ENCODE results near the gene PCYT1B.
"Not testable (repeated sequence)": the region's sequence is repeated elsewhere in the genome, so short reads cannot be mapped to it uniquely, and the experiment has no call there.

PCYT1B gene

GRCh38 chrX:24657671-24658386 is 10.7 kb upstream of the PCYT1B start:
- H3K36me3 ChIP-seq (ENCODE audit: insufficient read depth), result no peaks in the 10 kb centered on the region
- no peak overlapping the region for H3K4me2 ChIP-seq
- no peaks in the 10 kb centered on the region for H4K20me1 ChIP-seq (ENCODE audit: insufficient read depth)
- H3K4me3 ChIP-seq (IDR thresholded peaks at IDR 0.05; ENCODE audit: insufficient read depth, low read depth, low read length), result no peak overlapping the region
- H3K27ac ChIP-seq, result no peak overlapping the region
- TF ChIP-seq CTCF (conservative IDR thresholded peaks at IDR 0.05; ENCODE audit: low read depth, low read length), result no peak
- no peaks in the 10 kb centered on the region for H3K4me1 ChIP-seq (ENCODE audit: low read depth, poor library complexity, severe bottlenecking)
- H3K79me2 ChIP-seq (ENCODE audit: insufficient read depth, low read depth), result no peaks in the 10 kb centered on the region
- H2AFZ ChIP-seq (ENCODE audit: low read depth), result no peak overlapping the region
- no peaks in the 10 kb centered on the region for H3K27me3 ChIP-seq (ENCODE audit: insufficient read depth, low read depth)
- no peak overlapping the region for H3K9ac ChIP-seq

- not testable (repeated sequence) for H3K27me3 ChIP-seq (ENCODE audit: insufficient read depth, low read depth); H3K27ac ChIP-seq; H3K4me3 ChIP-seq (IDR thresholded peaks at IDR 0.05; ENCODE audit: insufficient read depth, low read depth, low read length); H3K4me1 ChIP-seq (ENCODE audit: low read depth, poor library complexity, severe bottlenecking); H3K79me2 ChIP-seq (ENCODE audit: insufficient read depth, low read depth); H2AFZ ChIP-seq (ENCODE audit: low read depth); H3K4me2 ChIP-seq; H3K9ac ChIP-seq; H4K20me1 ChIP-seq (ENCODE audit: insufficient read depth); H3K36me3 ChIP-seq (ENCODE audit: insufficient read depth)
Observed at GRCh38 chrX:24655679-24656078, 8.5 kb upstream of the PCYT1B start.

- Histone ChIP-seq H3K36me3 (ENCODE audit: insufficient read depth) (no peaks in the 10 kb centered on the region), H3K79me2 (ENCODE audit: insufficient read depth, low read depth) (no peaks in the 10 kb centered on the region), H3K27ac (no peak overlapping the region), H3K4me2 (no peak overlapping the region), H3K9ac (no peak overlapping the region), H3K4me3 (IDR thresholded peaks at IDR 0.05; ENCODE audit: insufficient read depth, low read depth, low read length) (no peak overlapping the region), H3K4me1 (ENCODE audit: low read depth, poor library complexity, severe bottlenecking) (no peaks in the 10 kb centered on the region), H2AFZ (ENCODE audit: low read depth) (no peak overlapping the region), H4K20me1 (ENCODE audit: insufficient read depth) (no peaks in the 10 kb centered on the region), H3K27me3 (ENCODE audit: insufficient read depth, low read depth) (no peaks in the 10 kb centered on the region)
- TF ChIP-seq CTCF (conservative IDR thresholded peaks at IDR 0.05; ENCODE audit: low read depth, low read length), result no peak
Observed at GRCh38 chrX:24651783-24652182, 4.6 kb upstream of the PCYT1B start.

- Histone ChIP-seq H3K9ac (no peak overlapping the region), H3K4me2 (no peak overlapping the region), H4K20me1 (ENCODE audit: insufficient read depth) (no peaks in the 10 kb centered on the region), H3K36me3 (ENCODE audit: insufficient read depth) (no peaks in the 10 kb centered on the region), H2AFZ (ENCODE audit: low read depth) (no peak overlapping the region), H3K27ac (no peak overlapping the region), H3K79me2 (ENCODE audit: insufficient read depth, low read depth) (no peaks in the 10 kb centered on the region), H3K27me3 (ENCODE audit: insufficient read depth, low read depth) (no peaks in the 10 kb centered on the region), H3K4me3 (IDR thresholded peaks at IDR 0.05; ENCODE audit: insufficient read depth, low read depth, low read length) (no peak overlapping the region), H3K4me1 (ENCODE audit: low read depth, poor library complexity, severe bottlenecking) (no peaks in the 10 kb centered on the region)
- no peak for TF ChIP-seq CTCF (conservative IDR thresholded peaks at IDR 0.05; ENCODE audit: low read depth, low read length)
Observed at GRCh38 chrX:24648495-24648894, 1.3 kb upstream of the PCYT1B start.

GRCh38 chrX:24646745-24647182 is 383 bp downstream of the PCYT1B start:
- H3K36me3 ChIP-seq (ENCODE audit: insufficient read depth), result no peaks in the 10 kb centered on the region
- H2AFZ ChIP-seq (ENCODE audit: low read depth), result no peak overlapping the region
- H3K27ac ChIP-seq, result no peak overlapping the region
- no peak overlapping the region for H3K4me2 ChIP-seq
- no peaks in the 10 kb centered on the region for H3K79me2 ChIP-seq (ENCODE audit: insufficient read depth, low read depth)
- no peaks in the 10 kb centered on the region for H4K20me1 ChIP-seq (ENCODE audit: insufficient read depth)
- no peak overlapping the region for H3K4me3 ChIP-seq (IDR thresholded peaks at IDR 0.05; ENCODE audit: insufficient read depth, low read depth, low read length)
- no peak for TF ChIP-seq CTCF (conservative IDR thresholded peaks at IDR 0.05; ENCODE audit: low read depth, low read length)
- H3K4me1 ChIP-seq (ENCODE audit: low read depth, poor library complexity, severe bottlenecking), result no peaks in the 10 kb centered on the region
- H3K9ac ChIP-seq, result no peak overlapping the region
- H3K27me3 ChIP-seq (ENCODE audit: insufficient read depth, low read depth), result no peaks in the 10 kb centered on the region

All from KMS-11 (cell line).